ENCODE data around the gene ZNF608. TPM values are rescaled to one million over a fixed set of nuclear protein-coding genes. Genes with fewer than 3 reads are reported as not detected.

The ZNF608 gene
- total RNA-seq, 2 donors from 2014 or later = 138 to 140 TPM

DNA sequence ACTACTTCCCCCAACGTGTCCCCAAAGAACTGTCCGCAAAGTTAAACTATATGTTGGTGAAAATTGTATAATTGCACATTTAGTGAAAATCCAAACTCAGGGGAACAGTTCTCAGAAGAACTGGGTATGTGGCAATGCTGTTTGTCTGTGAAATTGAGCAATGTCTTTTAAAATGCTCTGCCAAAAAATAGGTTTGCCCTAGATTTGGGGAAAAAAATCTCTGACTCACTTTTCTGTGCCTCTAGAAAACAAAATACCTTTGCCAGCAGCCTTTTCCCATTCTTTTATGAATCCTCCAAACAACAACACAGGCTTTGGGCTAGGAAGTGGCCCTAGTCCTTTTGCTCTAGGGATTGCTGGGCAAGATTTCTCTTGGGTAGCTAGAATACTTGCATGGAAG, 37.4 kb upstream of the ZNF608 start:
- no peak overlapping the region for H3K27ac ChIP-seq (ENCODE audit: low read depth, low read length)
- peaks cover 2% of the 10 kb centered on the region for H3K4me1 Mint-ChIP-seq
- H3K4me1 ChIP-seq (ENCODE audit: control insufficient read depth, insufficient read depth, low read length) = no peaks in the 10 kb centered on the region
- peaks cover 8% of the 10 kb centered on the region for H3K9me3 Mint-ChIP-seq
- no peak overlapping the region for H3K9ac ChIP-seq (ENCODE audit: extremely low read depth, low read length, poor library complexity, severe bottlenecking)
- H3K36me3 Mint-ChIP-seq (ENCODE audit: low read depth) = peaks cover 5% of the 10 kb centered on the region
- no peaks in the 10 kb centered on the region for H3K9me3 ChIP-seq (ENCODE audit: control insufficient read depth, low read length)
- no peaks in the 10 kb centered on the region for H3K36me3 ChIP-seq (ENCODE audit: control insufficient read depth, insufficient read depth, low read length)
- TF ChIP-seq, protein P1, sequence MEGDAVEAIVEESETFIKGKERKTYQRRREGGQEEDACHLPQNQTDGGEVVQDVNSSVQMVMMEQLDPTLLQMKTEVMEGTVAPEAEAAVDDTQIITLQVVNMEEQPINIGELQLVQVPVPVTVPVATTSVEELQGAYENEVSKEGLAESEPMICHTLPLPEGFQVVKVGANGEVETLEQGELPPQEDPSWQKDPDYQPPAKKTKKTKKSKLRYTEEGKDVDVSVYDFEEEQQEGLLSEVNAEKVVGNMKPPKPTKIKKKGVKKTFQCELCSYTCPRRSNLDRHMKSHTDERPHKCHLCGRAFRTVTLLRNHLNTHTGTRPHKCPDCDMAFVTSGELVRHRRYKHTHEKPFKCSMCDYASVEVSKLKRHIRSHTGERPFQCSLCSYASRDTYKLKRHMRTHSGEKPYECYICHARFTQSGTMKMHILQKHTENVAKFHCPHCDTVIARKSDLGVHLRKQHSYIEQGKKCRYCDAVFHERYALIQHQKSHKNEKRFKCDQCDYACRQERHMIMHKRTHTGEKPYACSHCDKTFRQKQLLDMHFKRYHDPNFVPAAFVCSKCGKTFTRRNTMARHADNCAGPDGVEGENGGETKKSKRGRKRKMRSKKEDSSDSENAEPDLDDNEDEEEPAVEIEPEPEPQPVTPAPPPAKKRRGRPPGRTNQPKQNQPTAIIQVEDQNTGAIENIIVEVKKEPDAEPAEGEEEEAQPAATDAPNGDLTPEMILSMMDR (conservative IDR thresholded peaks at IDR 0.05) = no peak
- no peaks in the 10 kb centered on the region for H3K27me3 ChIP-seq (ENCODE audit: control insufficient read depth, insufficient read depth, low read length, poor library complexity, severe bottlenecking)
- H3K4me3 ChIP-seq (ENCODE audit: low read length) = no peak overlapping the region
- H3K4me3 Mint-ChIP-seq = no peak overlapping the region
- H3K27me3 Mint-ChIP-seq (ENCODE audit: insufficient read depth) = no peaks in the 10 kb centered on the region
- no peak for DNase-seq
- no peak overlapping the region for H3K27ac Mint-ChIP-seq
- WGBS, 2 experiments (ENCODE audit: insufficient coverage in 1 of 2, insufficient read length in 1 of 2) = 92% methylated on average over 2 of the region's 2 CpGs; no CpG with 5 or more reads in 1 of the 2 experiments

- no peak for DNase-seq
- peaks cover 3% of the 10 kb centered on the region for H3K4me1 Mint-ChIP-seq
- peaks cover under 1% of the 10 kb centered on the region for H3K9me3 ChIP-seq (ENCODE audit: control insufficient read depth, low read length)
- no peak overlapping the region for H3K27ac Mint-ChIP-seq
- no peaks in the 10 kb centered on the region for H3K36me3 ChIP-seq (ENCODE audit: control insufficient read depth, insufficient read depth, low read length)
- H3K27ac ChIP-seq (ENCODE audit: low read depth, low read length) = no peak overlapping the region
- H3K36me3 Mint-ChIP-seq (ENCODE audit: low read depth) = peaks cover 5% of the 10 kb centered on the region
- H3K27me3 ChIP-seq (ENCODE audit: control insufficient read depth, insufficient read depth, low read length, poor library complexity, severe bottlenecking) = no peaks in the 10 kb centered on the region
- peaks cover 8% of the 10 kb centered on the region for H3K9me3 Mint-ChIP-seq
- H3K4me3 Mint-ChIP-seq = no peak overlapping the region
- 94 to 100% methylated on average over 2 to 3 of the region's 3 CpGs for WGBS, 2 experiments (ENCODE audit: insufficient coverage in 1 of 2, insufficient read length in 1 of 2)
- TF ChIP-seq, protein P1 (conservative IDR thresholded peaks at IDR 0.05) = no peak
- H3K4me1 ChIP-seq (ENCODE audit: control insufficient read depth, insufficient read depth, low read length) = no peaks in the 10 kb centered on the region
- H3K27me3 Mint-ChIP-seq (ENCODE audit: insufficient read depth) = no peaks in the 10 kb centered on the region
- no peak overlapping the region for H3K9ac ChIP-seq (ENCODE audit: extremely low read depth, low read length, poor library complexity, severe bottlenecking)
- H3K4me3 ChIP-seq (ENCODE audit: low read length) = no peak overlapping the region
These were observed 36.8 kb upstream of the ZNF608 start for GRCh38 chr5:124783285-124783684.

DNA sequence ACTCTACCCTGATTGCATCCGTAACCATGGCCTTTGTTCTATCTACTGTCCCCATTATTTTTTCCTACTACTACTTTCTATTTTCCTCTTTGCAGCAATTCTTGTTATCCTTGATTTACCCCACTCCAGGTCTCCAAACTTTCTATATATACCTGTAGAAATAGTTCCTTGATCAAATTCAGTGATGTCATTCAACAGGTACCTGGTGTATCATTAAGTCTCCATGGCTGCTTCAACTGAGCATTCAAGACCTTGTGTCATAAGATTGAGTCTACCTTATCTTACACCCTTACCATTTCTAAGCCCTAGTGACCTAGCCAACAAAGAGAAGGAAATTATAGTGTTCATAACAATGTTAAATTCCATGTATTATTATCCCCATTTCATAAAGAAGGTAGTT, 35.8 kb upstream of the ZNF608 start:
- H3K36me3 Mint-ChIP-seq (ENCODE audit: low read depth) = peaks cover 5% of the 10 kb centered on the region
- TF ChIP-seq, protein P1 (conservative IDR thresholded peaks at IDR 0.05) = no peak
- Histone ChIP-seq H3K27ac (ENCODE audit: low read depth, low read length) (no peak overlapping the region), H3K36me3 (ENCODE audit: control insufficient read depth, insufficient read depth, low read length) (no peaks in the 10 kb centered on the region), H3K9me3 (ENCODE audit: control insufficient read depth, low read length) (peaks cover 10% of the 10 kb centered on the region), H3K27me3 (ENCODE audit: control insufficient read depth, insufficient read depth, low read length, poor library complexity, severe bottlenecking) (no peaks in the 10 kb centered on the region), H3K9ac (ENCODE audit: extremely low read depth, low read length, poor library complexity, severe bottlenecking) (no peak overlapping the region), H3K4me1 (ENCODE audit: control insufficient read depth, insufficient read depth, low read length) (no peaks in the 10 kb centered on the region), H3K4me3 (ENCODE audit: low read length) (no peak overlapping the region)
- H3K9me3 Mint-ChIP-seq = peaks cover 11% of the 10 kb centered on the region
- no peak for DNase-seq
- no peak overlapping the region for H3K4me3 Mint-ChIP-seq
- no peak overlapping the region for H3K27ac Mint-ChIP-seq
- H3K27me3 Mint-ChIP-seq (ENCODE audit: insufficient read depth) = no peaks in the 10 kb centered on the region
- peaks cover 3% of the 10 kb centered on the region for H3K4me1 Mint-ChIP-seq
- WGBS, 2 experiments (ENCODE audit: insufficient coverage in 1 of 2, insufficient read length in 1 of 2) = 96% methylated on average over 1 of the region's 1 CpG; no CpG with 5 or more reads in 1 of the 2 experiments
